Measurements from ENCODE around the gene MARCHF10.

MARCHF10 gene

GRCh38 chr17:62757500-62757951 lies 50.6 kb downstream of the MARCHF10 start:
- H3K27ac ChIP-seq, result no peak overlapping the region

GRCh38 chr17:62756198-62756597 lies 51.9 kb downstream of the MARCHF10 start:
- H3K27ac ChIP-seq, result no peak overlapping the region
- DNase-seq (ENCODE audit: low read depth, low spot score), result no peak

More at GRCh38 chr17:62757500-62757951, 50.6 kb downstream of the MARCHF10 start:
- no peak for DNase-seq (ENCODE audit: low read depth, low spot score)

GRCh38 chr17:62755141-62755851 lies 52.8 kb downstream of the MARCHF10 start:
- H3K27ac ChIP-seq, result no peak overlapping the region
- DNase-seq (ENCODE audit: low read depth, low spot score), result no peak

GRCh38 chr17:62754631-62755030 lies 53.5 kb downstream of the MARCHF10 start:
- no peak for DNase-seq (ENCODE audit: low read depth, low spot score)
- H3K27ac ChIP-seq, result no peak overlapping the region

GRCh38 chr17:62753562-62753961 lies 54.6 kb downstream of the MARCHF10 start:
- no peak for DNase-seq (ENCODE audit: low read depth, low spot score)

GRCh38 chr17:62751060-62751691 lies 56.9 kb downstream of the MARCHF10 start:
- DNase-seq (ENCODE audit: low read depth, low spot score), result no peak
- H3K27ac ChIP-seq, result no peak overlapping the region

More at GRCh38 chr17:62753562-62753961, 54.6 kb downstream of the MARCHF10 start:
- H3K27ac ChIP-seq, result no peak overlapping the region

GRCh38 chr17:62750631-62751051 lies 57.5 kb downstream of the MARCHF10 start:
- no peak for DNase-seq (ENCODE audit: low read depth, low spot score)
- no peak overlapping the region for H3K27ac ChIP-seq

- no peak overlapping the region for H3K27ac ChIP-seq
- DNase-seq (ENCODE audit: low read depth, low spot score), result no peak
Observed at GRCh38 chr17:62749926-62750325, 58.2 kb downstream of the MARCHF10 start.

GRCh38 chr17:62746941-62747340 lies 61.2 kb downstream of the MARCHF10 start:
- H3K27ac ChIP-seq, result no peak overlapping the region
- DNase-seq (ENCODE audit: low read depth, low spot score), result no peak

GRCh38 chr17:62745806-62746205 lies 62.3 kb downstream of the MARCHF10 start:
- H3K27ac ChIP-seq, result no peak overlapping the region
- no peak for DNase-seq (ENCODE audit: low read depth, low spot score)

- no peak for DNase-seq (ENCODE audit: low read depth, low spot score)
- H3K27ac ChIP-seq, result no peak overlapping the region
Observed at GRCh38 chr17:62744259-62744658, 63.9 kb downstream of the MARCHF10 start.

GRCh38 chr17:62741290-62741689 lies 66.8 kb downstream of the MARCHF10 start:
- no peak for DNase-seq (ENCODE audit: low read depth, low spot score)
- H3K27ac ChIP-seq, result no peak overlapping the region

GRCh38 chr17:62739645-62740388 lies 68.3 kb downstream of the MARCHF10 start:
- H3K27ac ChIP-seq, result no peak overlapping the region
- no peak for DNase-seq (ENCODE audit: low read depth, low spot score)

- H3K27ac ChIP-seq, result no peak overlapping the region
- DNase-seq (ENCODE audit: low read depth, low spot score), result no peak
Observed at GRCh38 chr17:62738281-62738680, 69.8 kb downstream of the MARCHF10 start.

GRCh38 chr17:62737513-62737912 lies 70.6 kb downstream of the MARCHF10 start:
- DNase-seq (ENCODE audit: low read depth, low spot score), result peak; percentile 60
- H3K27ac ChIP-seq, result peak overlapping the region; percentile 12

- no peak for DNase-seq (ENCODE audit: low read depth, low spot score)
- H3K27ac ChIP-seq, result no peak overlapping the region
Observed at GRCh38 chr17:62735044-62735651, 73.0 kb downstream of the MARCHF10 start.

- H3K27ac ChIP-seq, result peak overlapping the region; percentile 2
- DNase-seq (ENCODE audit: low read depth, low spot score), result no peak
Observed at GRCh38 chr17:62732125-62732524, 76.0 kb downstream of the MARCHF10 start.

- no peak for DNase-seq (ENCODE audit: low read depth, low spot score)
- no peak overlapping the region for H3K27ac ChIP-seq
Observed at GRCh38 chr17:62727916-62728672, 80.0 kb downstream of the MARCHF10 start.

- no peak overlapping the region for H3K27ac ChIP-seq
- no peak for DNase-seq (ENCODE audit: low read depth, low spot score)
Observed at GRCh38 chr17:62725791-62726249, 82.3 kb downstream of the MARCHF10 start.
